ENCODE results near the gene ACKR4. TPM values are rescaled to one million over a fixed set of nuclear protein-coding genes. Genes with fewer than 3 reads are reported as not detected.

Gene ACKR4
- total RNA-seq, 4 donors from 2014 or later = 5.5 to 12.6 (median 7.2) TPM; not detected in 1

DNA sequence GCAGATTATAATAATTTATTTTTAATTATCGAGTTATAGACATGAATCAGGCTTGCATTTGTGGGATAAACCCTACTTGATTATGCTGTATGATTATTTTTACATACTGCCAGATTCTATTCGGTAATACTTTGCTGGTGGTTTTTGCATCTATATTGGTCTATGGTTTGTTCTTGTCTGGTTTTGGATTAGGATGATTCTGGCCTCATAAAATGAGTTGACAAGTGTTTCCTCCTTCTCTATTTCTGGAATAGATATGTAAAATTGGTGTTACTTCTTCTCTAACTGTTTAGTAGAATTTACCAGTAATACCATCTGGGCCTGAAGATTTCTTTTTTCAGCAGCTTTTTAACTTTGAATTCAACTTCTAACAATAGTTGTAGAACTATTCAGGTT, 33.0 kb upstream of the ACKR4 start:
- no peaks in the 10 kb centered on the region for H3K27me3 ChIP-seq
- H3K27ac ChIP-seq = no peak overlapping the region
- no peak for DNase-seq
- no peaks in the 10 kb centered on the region for H3K4me1 ChIP-seq
- no peak for TF ChIP-seq POLR2A (IDR thresholded peaks at IDR 0.05)
- TF ChIP-seq, protein P1, sequence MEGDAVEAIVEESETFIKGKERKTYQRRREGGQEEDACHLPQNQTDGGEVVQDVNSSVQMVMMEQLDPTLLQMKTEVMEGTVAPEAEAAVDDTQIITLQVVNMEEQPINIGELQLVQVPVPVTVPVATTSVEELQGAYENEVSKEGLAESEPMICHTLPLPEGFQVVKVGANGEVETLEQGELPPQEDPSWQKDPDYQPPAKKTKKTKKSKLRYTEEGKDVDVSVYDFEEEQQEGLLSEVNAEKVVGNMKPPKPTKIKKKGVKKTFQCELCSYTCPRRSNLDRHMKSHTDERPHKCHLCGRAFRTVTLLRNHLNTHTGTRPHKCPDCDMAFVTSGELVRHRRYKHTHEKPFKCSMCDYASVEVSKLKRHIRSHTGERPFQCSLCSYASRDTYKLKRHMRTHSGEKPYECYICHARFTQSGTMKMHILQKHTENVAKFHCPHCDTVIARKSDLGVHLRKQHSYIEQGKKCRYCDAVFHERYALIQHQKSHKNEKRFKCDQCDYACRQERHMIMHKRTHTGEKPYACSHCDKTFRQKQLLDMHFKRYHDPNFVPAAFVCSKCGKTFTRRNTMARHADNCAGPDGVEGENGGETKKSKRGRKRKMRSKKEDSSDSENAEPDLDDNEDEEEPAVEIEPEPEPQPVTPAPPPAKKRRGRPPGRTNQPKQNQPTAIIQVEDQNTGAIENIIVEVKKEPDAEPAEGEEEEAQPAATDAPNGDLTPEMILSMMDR (IDR thresholded peaks at IDR 0.05) = no peak
- H3K9me3 ChIP-seq = no peaks in the 10 kb centered on the region
- peaks cover 0 to 15% (median 0%) of the 10 kb centered on the region in 3 donors for H3K36me3 ChIP-seq
- H3K4me3 ChIP-seq = no peak overlapping the region

DNA sequence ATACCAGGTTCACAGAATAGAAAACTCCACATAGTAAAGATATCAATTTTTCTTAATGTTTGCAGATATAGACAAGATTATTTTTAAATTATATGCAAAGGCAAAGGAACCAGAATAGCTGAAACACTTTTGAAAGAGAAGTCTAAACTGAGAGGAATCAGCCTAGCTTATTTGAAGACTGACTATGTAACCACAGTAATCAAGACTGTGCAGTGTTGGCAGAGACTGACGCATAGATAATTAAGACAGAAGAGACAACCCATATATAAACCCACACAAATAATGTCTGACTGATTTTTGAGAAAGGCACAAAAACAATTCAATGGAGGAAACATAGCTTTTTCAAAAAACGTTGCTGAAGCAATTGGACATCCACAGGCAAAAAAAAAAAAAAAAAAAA, 28.6 kb upstream of the ACKR4 start:
- DNase-seq = no peak
- Histone ChIP-seq H3K9me3 (no peaks in the 10 kb centered on the region), H3K4me1 (no peaks in the 10 kb centered on the region), H3K36me3 (peaks cover 0 to 12% (median 0%) of the 10 kb centered on the region in 3 donors), H3K27me3 (no peaks in the 10 kb centered on the region), H3K27ac (no peak overlapping the region), H3K4me3 (no peak overlapping the region)
- no peak for TF ChIP-seq POLR2A (IDR thresholded peaks at IDR 0.05)
- TF ChIP-seq, protein P1 (IDR thresholded peaks at IDR 0.05) = no peak

DNA sequence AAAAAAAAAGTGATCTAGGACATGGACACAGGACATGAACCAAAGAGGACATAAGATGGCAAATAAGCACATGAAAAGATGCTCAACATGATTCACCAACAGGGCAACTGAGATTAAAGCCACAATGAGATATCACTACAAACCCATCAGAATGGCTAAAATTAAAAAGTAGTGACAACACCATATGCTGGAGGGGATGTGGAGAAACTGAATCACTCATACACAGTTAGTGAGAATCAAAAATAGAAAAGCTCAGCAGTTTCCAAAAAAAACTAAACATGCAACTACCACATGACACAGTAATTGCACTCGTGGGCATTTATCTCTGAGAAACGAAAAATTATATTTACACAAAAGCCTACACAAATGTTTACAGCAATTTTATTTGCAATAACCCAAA, 27.9 kb upstream of the ACKR4 start:
- H3K4me1 ChIP-seq = no peaks in the 10 kb centered on the region
- no peak overlapping the region for H3K27ac ChIP-seq
- no peaks in the 10 kb centered on the region for H3K9me3 ChIP-seq
- no peak for DNase-seq
- H3K4me3 ChIP-seq = no peak overlapping the region
- peaks cover 0 to 17% (median 0%) of the 10 kb centered on the region in 3 donors for H3K36me3 ChIP-seq
- no peaks in the 10 kb centered on the region for H3K27me3 ChIP-seq
- TF ChIP-seq, protein P1 (IDR thresholded peaks at IDR 0.05) = no peak
- TF ChIP-seq POLR2A (IDR thresholded peaks at IDR 0.05) = no peak

DNA sequence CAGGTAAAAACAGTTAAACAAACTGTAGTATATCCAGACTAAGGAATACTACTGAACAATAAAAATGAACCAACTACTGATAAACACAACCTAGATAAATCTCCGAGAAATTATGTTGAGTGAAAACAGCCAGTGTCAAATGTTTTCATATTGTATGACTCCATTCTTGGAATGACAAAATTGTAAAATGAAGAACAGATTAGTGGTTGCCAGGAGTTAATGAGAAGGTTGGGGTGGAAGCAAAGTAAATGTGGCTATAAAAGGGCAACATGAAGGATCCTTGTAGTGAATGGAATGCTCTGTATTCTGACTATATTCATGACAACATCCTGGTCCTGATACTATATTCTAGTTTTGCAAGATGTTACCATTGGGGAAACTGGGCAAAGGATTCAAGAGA, 27.5 kb upstream of the ACKR4 start:
- H3K27ac ChIP-seq = peak overlapping the region in 1 of 4 donors; percentile 12
- H3K9me3 ChIP-seq = no peaks in the 10 kb centered on the region
- no peak for DNase-seq
- H3K4me3 ChIP-seq = no peak overlapping the region
- H3K4me1 ChIP-seq = no peaks in the 10 kb centered on the region
- no peak for TF ChIP-seq POLR2A (IDR thresholded peaks at IDR 0.05)
- TF ChIP-seq, protein P1 (IDR thresholded peaks at IDR 0.05) = no peak
- H3K27me3 ChIP-seq = no peaks in the 10 kb centered on the region
- H3K36me3 ChIP-seq = peaks cover 0 to 18% (median 0%) of the 10 kb centered on the region in 3 donors

DNA sequence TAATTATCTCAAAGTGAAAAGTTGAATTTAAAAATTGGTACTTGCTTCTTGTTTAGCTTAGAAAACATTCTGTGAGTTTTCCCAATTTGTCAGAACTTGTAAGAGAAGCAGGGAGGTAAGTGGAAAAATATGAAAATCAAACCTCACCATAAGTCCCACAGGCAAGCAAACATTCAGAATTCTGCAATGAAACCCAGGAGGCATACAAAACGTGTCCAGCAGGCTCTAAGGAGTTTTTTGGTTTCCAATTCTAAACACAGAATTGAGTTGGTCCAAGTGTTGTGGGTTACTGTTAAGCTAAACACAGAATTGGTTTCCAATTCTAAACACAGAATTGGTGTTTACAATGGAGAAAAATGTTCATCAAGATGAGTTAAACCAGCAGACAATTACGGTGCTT, 27.1 kb upstream of the ACKR4 start:
- no peaks in the 10 kb centered on the region for H3K9me3 ChIP-seq
- peak overlapping the region in 1 of 4 donors; percentile 12 for H3K27ac ChIP-seq

More for the DNA sequence above, 27.1 kb upstream of the ACKR4 start:
- Histone ChIP-seq H3K27me3 (no peaks in the 10 kb centered on the region), H3K4me3 (no peak overlapping the region), H3K4me1 (no peaks in the 10 kb centered on the region), H3K36me3 (peaks cover 0 to 18% (median under 1%) of the 10 kb centered on the region in 3 donors)
- no peak for TF ChIP-seq POLR2A (IDR thresholded peaks at IDR 0.05)
- TF ChIP-seq, protein P1 (IDR thresholded peaks at IDR 0.05) = no peak
- no peak for DNase-seq
